Parathyroid adenoma (tissue), 2 donors: Measurements from ENCODE around the gene WWP2.

Experiments
- H2AFZ ChIP-seq: fragments of 300-600 bp; sonication (generic); one replicate; pipeline ENCODE4 v1.7.0; 2017; ENCODE audit warnings: antibody characterized with exemption, mild to moderate bottlenecking
- H3K27ac ChIP-seq: fragments of 300-600 bp; sonication (generic); one replicate; pipeline ENCODE4 v1.7.0; 2017
- H3K27me3 ChIP-seq: fragments of 300-600 bp; sonication (generic); one replicate; pipeline ENCODE4 v1.7.0; 2017; ENCODE audit warnings: low read length; ENCODE audit not compliant: control insufficient read depth, insufficient read depth
- H3K36me3 ChIP-seq: fragments of 300-600 bp; sonication (generic); one replicate; pipeline ENCODE4 v1.7.0; 2017; ENCODE audit warnings: low read length; ENCODE audit not compliant: control insufficient read depth, insufficient read depth
- H3K4me1 ChIP-seq: fragments of 300-600 bp; sonication (generic); one replicate; pipeline ENCODE4 v1.7.0; 2017; ENCODE audit warnings: control low read depth
- H3K4me2 ChIP-seq: fragments of 300-600 bp; sonication (generic); one replicate; pipeline ENCODE4 v1.7.0; 2017; ENCODE audit warnings: low read length
- H3K4me3 ChIP-seq: fragments of 300-600 bp; sonication (generic); one replicate; pipeline ENCODE4 v1.7.0; 2017; ENCODE audit warnings: low read depth, low read length
- H3K79me2 ChIP-seq: fragments of 300-600 bp; sonication (generic); one replicate; pipeline ENCODE4 v1.7.0; 2017; ENCODE audit warnings: control low read depth
- H3K9ac ChIP-seq: fragments of 300-600 bp; sonication (generic); one replicate; pipeline ENCODE4 v1.7.0; 2017; ENCODE audit warnings: mild to moderate bottlenecking
- H3K9me3 ChIP-seq: fragments of 300-600 bp; sonication (generic); one replicate; pipeline ENCODE4 v1.7.0; 2017; ENCODE audit warnings: low read length; ENCODE audit not compliant: control insufficient read depth
- CTCF ChIP-seq: fragments of 300-600 bp; sonication (generic); IDR thresholded peaks from one replicate; pipeline ENCODE4 v1.7.0; 2017; ENCODE audit warnings: antibody characterized with exemption, mild to moderate bottlenecking
- donor health status: primary hyperparathyroidism.

The WWP2 gene

GRCh38 chr16:69858191-69859104 lies 96.3 kb downstream of the WWP2 start:
- H3K9ac ChIP-seq, result no peak overlapping the region
- no peak overlapping the region for H3K4me3 ChIP-seq
- H2AFZ ChIP-seq, result no peak overlapping the region
- no peak for TF ChIP-seq CTCF
- peaks cover 3% of the 10 kb centered on the region for H3K79me2 ChIP-seq
- H3K4me2 ChIP-seq, result no peak overlapping the region
- no peaks in the 10 kb centered on the region for H3K27me3 ChIP-seq
- no peaks in the 10 kb centered on the region for H3K4me1 ChIP-seq
- no peak overlapping the region for H3K27ac ChIP-seq
- H3K9me3 ChIP-seq, result no peaks in the 10 kb centered on the region
- H3K36me3 ChIP-seq, result no peaks in the 10 kb centered on the region

- no peak overlapping the region for H3K4me2 ChIP-seq
- H3K4me3 ChIP-seq, result no peak overlapping the region
- H3K27ac ChIP-seq, result no peak overlapping the region
- H3K36me3 ChIP-seq, result no peaks in the 10 kb centered on the region
- no peaks in the 10 kb centered on the region for H3K9me3 ChIP-seq
- no peak overlapping the region for H2AFZ ChIP-seq
- no peak for TF ChIP-seq CTCF
- H3K4me1 ChIP-seq, result no peaks in the 10 kb centered on the region
- no peaks in the 10 kb centered on the region for H3K27me3 ChIP-seq
- peaks cover 8% of the 10 kb centered on the region for H3K79me2 ChIP-seq
- no peak overlapping the region for H3K9ac ChIP-seq
These were observed 97.2 kb downstream of the WWP2 start for GRCh38 chr16:69859105-69859989.

GRCh38 chr16:69860233-69861231 lies 98.4 kb downstream of the WWP2 start:
- Histone ChIP-seq H2AFZ (no peak overlapping the region), H3K27ac (peak overlapping the region; percentile 33), H3K4me3 (no peak overlapping the region), H3K9ac (no peak overlapping the region), H3K4me2 (no peak overlapping the region), H3K36me3 (no peaks in the 10 kb centered on the region), H3K9me3 (no peaks in the 10 kb centered on the region), H3K79me2 (peaks cover 9% of the 10 kb centered on the region), H3K27me3 (no peaks in the 10 kb centered on the region), H3K4me1 (no peaks in the 10 kb centered on the region)
- TF ChIP-seq CTCF, result no peak

GRCh38 chr16:69861292-69862030 lies 99.3 kb downstream of the WWP2 start:
- peak overlapping the region; percentile 17 for H2AFZ ChIP-seq
- no peaks in the 10 kb centered on the region for H3K4me1 ChIP-seq
- H3K79me2 ChIP-seq, result peaks cover 10% of the 10 kb centered on the region
- H3K4me2 ChIP-seq, result peak overlapping the region; percentile 10
- peak overlapping the region; percentile 33 for H3K27ac ChIP-seq
- H3K36me3 ChIP-seq, result no peaks in the 10 kb centered on the region
- no peak for TF ChIP-seq CTCF
- no peak overlapping the region for H3K9ac ChIP-seq
- H3K27me3 ChIP-seq, result no peaks in the 10 kb centered on the region
- no peak overlapping the region for H3K4me3 ChIP-seq
- H3K9me3 ChIP-seq, result no peaks in the 10 kb centered on the region
